DOHH2 (cell line): ENCODE data around the gene TRPC3.

ENCODE experiments used
- H3F3A ChIP-seq: fragments of 200-600 bp; sonication (generic), shearing (Covaris generic); 2 replicates; pipeline ENCODE4 v1.6.0; 2016; ENCODE audit warnings: antibody characterized with exemption, mild to moderate bottlenecking; ENCODE audit not compliant: control insufficient read depth, insufficient read depth
- H3K27ac ChIP-seq: fragments of 200-600 bp; sonication (generic); 2 replicates; pipeline ENCODE4 v1.5.1; 2014; ENCODE audit warnings: low read depth, mild to moderate bottlenecking, low read length, moderate library complexity
- H3K27me3 ChIP-seq: fragments of 200-600 bp; sonication (generic); 2 replicates; pipeline ENCODE4 v1.6.1; 2014; ENCODE audit warnings: mild to moderate bottlenecking, low read length, mixed read lengths; ENCODE audit not compliant: control insufficient read depth
- H3K36me3 ChIP-seq: fragments of 200-600 bp; sonication (generic); 2 replicates; pipeline ENCODE4 v1.6.1; 2014; ENCODE audit warnings: mild to moderate bottlenecking, low read length, moderate library complexity, mixed read lengths; ENCODE audit not compliant: control insufficient read depth
- H3K4me1 ChIP-seq: fragments of 200-600 bp; sonication (generic); 2 replicates; pipeline ENCODE4 v1.6.1; 2014; ENCODE audit warnings: mild to moderate bottlenecking, low read length, mixed read lengths; ENCODE audit not compliant: control insufficient read depth
- H3K4me2 ChIP-seq: fragments of 200-600 bp; sonication (generic); 2 replicates; pipeline ENCODE4 v1.6.0; 2014; ENCODE audit warnings: mild to moderate bottlenecking, low read length, moderate library complexity
- H3K4me3 ChIP-seq: fragments of 200-600 bp; sonication (generic); 2 replicates; pipeline ENCODE4 v1.5.1; 2014; ENCODE audit warnings: mild to moderate bottlenecking, low read length, mixed read lengths
- H3K79me2 ChIP-seq: fragments of 200-600 bp; sonication (generic); 2 replicates; pipeline ENCODE4 v1.6.1; 2014; ENCODE audit warnings: mild to moderate bottlenecking, low read length, mixed read lengths; ENCODE audit not compliant: control insufficient read depth
- H3K9me2 ChIP-seq: fragments of 200-600 bp; sonication (generic); replicated peaks from 2 replicates; pipeline ENCODE4 v1.6.1; 2014; ENCODE audit warnings: mild to moderate bottlenecking, low read length, mixed read lengths; ENCODE audit not compliant: control insufficient read depth
- H3K9me3 ChIP-seq: fragments of 200-600 bp; sonication (generic); 2 replicates; pipeline ENCODE4 v1.6.1; 2014; ENCODE audit warnings: antibody characterized with exemption, low read length, mixed read lengths; ENCODE audit not compliant: control insufficient read depth, insufficient read depth
- H4K20me1 ChIP-seq: fragments of 200-600 bp; sonication (generic); 2 replicates; pipeline ENCODE4 v1.6.0; 2014; ENCODE audit warnings: low read depth, mild to moderate bottlenecking, antibody characterized with exemption, low read length, moderate library complexity; ENCODE audit not compliant: control insufficient read depth, insufficient read depth
- CTCF ChIP-seq: fragments of 200-600 bp; sonication (generic); IDR thresholded peaks from one replicate; pipeline ENCODE4 v1.5.1; 2014; ENCODE audit warnings: antibody characterized with exemption, mild to moderate bottlenecking, low read depth, low read length; ENCODE audit not compliant: poor library complexity, severe bottlenecking
- EZH2phosphoT487 ChIP-seq: fragments of 200-600 bp; sonication (generic); IDR thresholded peaks from 2 replicates; pipeline ENCODE4 v1.6.1; 2017; ENCODE audit warnings: borderline replicate concordance, mild to moderate bottlenecking, antibody characterized with exemption, low read length, moderate library complexity, mixed read lengths

Gene TRPC3

GRCh38 chr4:121977251-121978171 lies 25.7 kb upstream of the TRPC3 start:
- Histone ChIP-seq H3K27ac (peak overlapping the region; percentile 63), H3K79me2 (no peaks in the 10 kb centered on the region), H4K20me1 (no peaks in the 10 kb centered on the region), H3F3A (no peaks in the 10 kb centered on the region), H3K4me3 (peak overlapping the region; percentile 63), H3K27me3 (no peaks in the 10 kb centered on the region), H3K4me1 (peaks cover 23% of the 10 kb centered on the region), H3K4me2 (peak overlapping the region; percentile 78), H3K36me3 (no peaks in the 10 kb centered on the region), H3K9me3 (no peaks in the 10 kb centered on the region), H3K9me2 (no peaks in the 10 kb centered on the region)
- TF ChIP-seq CTCF, result no peak
- TF ChIP-seq EZH2phosphoT487, result no peak

- no peaks in the 10 kb centered on the region for H4K20me1 ChIP-seq
- H3K79me2 ChIP-seq, result no peaks in the 10 kb centered on the region
- no peaks in the 10 kb centered on the region for H3K27me3 ChIP-seq
- H3K36me3 ChIP-seq, result no peaks in the 10 kb centered on the region
- H3F3A ChIP-seq, result no peaks in the 10 kb centered on the region
- H3K4me1 ChIP-seq, result peaks cover 23% of the 10 kb centered on the region
- H3K4me2 ChIP-seq, result no peak overlapping the region
- no peaks in the 10 kb centered on the region for H3K9me3 ChIP-seq
- TF ChIP-seq EZH2phosphoT487 (no peak), CTCF (no peak)
- H3K4me3 ChIP-seq, result no peak overlapping the region
- no peak overlapping the region for H3K27ac ChIP-seq
- no peaks in the 10 kb centered on the region for H3K9me2 ChIP-seq
Observed at GRCh38 chr4:121975784-121976183, 23.9 kb upstream of the TRPC3 start.

- peaks cover 20% of the 10 kb centered on the region for H3K4me1 ChIP-seq
- no peaks in the 10 kb centered on the region for H3F3A ChIP-seq
- H3K4me2 ChIP-seq, result no peak overlapping the region
- no peaks in the 10 kb centered on the region for H3K27me3 ChIP-seq
- no peak for TF ChIP-seq CTCF
- no peak for TF ChIP-seq EZH2phosphoT487
- no peaks in the 10 kb centered on the region for H3K9me3 ChIP-seq
- no peak overlapping the region for H3K27ac ChIP-seq
- no peaks in the 10 kb centered on the region for H3K9me2 ChIP-seq
- no peaks in the 10 kb centered on the region for H3K79me2 ChIP-seq
- H4K20me1 ChIP-seq, result no peaks in the 10 kb centered on the region
- no peaks in the 10 kb centered on the region for H3K36me3 ChIP-seq
- H3K4me3 ChIP-seq, result no peak overlapping the region
Observed at GRCh38 chr4:121973816-121974215, 22.0 kb upstream of the TRPC3 start.
